T-helper 17 cell (primary cell): ENCODE measurements around the gene AGAP1. TPM values are rescaled to one million over a fixed set of nuclear protein-coding genes. Genes with fewer than 3 reads are reported as not detected.

Experiments
- ATAC-seq: fragments of 150-1000 bp; cut with Tn5 transposase; 2 replicates; pipeline ENCODE4 v1.10.0; 2021; ENCODE audit warnings: mild to moderate bottlenecking, moderate library complexity
- DNase-seq, 3 donors: peaks; one replicate each; pipeline versions ENCODE4 v3.0.0 to v3.0.0-alpha.2; 2020 to 2021
- H3K9me3 ChIP-seq: one replicate; pipeline ENCODE4 v1.7.0; 2013; ENCODE audit warnings: low read length, mild to moderate bottlenecking; ENCODE audit not compliant: control insufficient read depth, poor library complexity, severe bottlenecking
- H3K27ac Mint-ChIP-seq: one replicate; pipeline ENCODE4 v1.8.0; 2022; ENCODE audit warnings: mild to moderate bottlenecking, moderate library complexity, mixed read lengths
- H3K27me3 Mint-ChIP-seq: one replicate; pipeline ENCODE4 v1.8.0; 2022; ENCODE audit warnings: mixed read lengths
- H3K36me3 Mint-ChIP-seq: one replicate; pipeline ENCODE4 v1.8.0; 2022; ENCODE audit warnings: low read depth, mixed read lengths
- H3K4me1 Mint-ChIP-seq: one replicate; pipeline ENCODE4 v1.8.0; 2022; ENCODE audit warnings: mild to moderate bottlenecking, mixed read lengths
- H3K4me3 Mint-ChIP-seq: one replicate; pipeline ENCODE4 v1.8.0; 2022; ENCODE audit warnings: mild to moderate bottlenecking, moderate library complexity, mixed read lengths
- total RNA-seq, 4 donors: library from RNA in 2 of 4; stranded (reverse) in 2 of 4; gene quantifications; one replicate each; pipeline ENCODE4 v1.2.3 and lab custom pipeline; 2022 to 2026

AGAP1 gene
- total RNA-seq, 2 donors from 2014 or later, result 7.6 to 16.8 TPM

GRCh38 chr2:235688511-235689426 is 194.9 kb downstream of the AGAP1 start:
- no peak overlapping the region for H3K4me3 Mint-ChIP-seq
- H3K27me3 Mint-ChIP-seq, result peaks cover 10% of the 10 kb centered on the region
- no peak for ATAC-seq

DNA sequence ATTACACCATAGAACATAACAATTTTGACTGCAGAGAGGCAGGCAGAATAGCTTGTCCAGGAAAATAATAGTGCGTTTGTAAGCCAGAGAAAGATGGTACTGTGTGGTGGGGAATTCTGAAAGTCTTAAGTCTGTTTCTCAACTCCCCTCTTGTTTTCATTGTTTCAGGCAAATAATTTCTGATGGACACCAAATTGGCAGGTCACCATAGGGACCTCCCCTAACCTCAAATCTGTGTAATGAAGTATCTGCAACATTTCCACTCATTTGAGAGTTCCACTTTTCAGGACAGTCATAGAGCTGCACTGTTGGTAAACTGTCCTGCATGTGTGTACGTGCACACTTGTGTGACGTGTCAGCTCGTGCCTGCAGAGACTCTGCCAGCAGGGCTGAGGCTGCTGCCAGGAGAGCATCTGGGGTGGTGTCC is 195.6 kb downstream of the AGAP1 start:
- DNase-seq (no peak), ATAC-seq (no peak)
- H3K27ac Mint-ChIP-seq, result no peak overlapping the region
- H3K4me3 Mint-ChIP-seq, result no peak overlapping the region
- H3K36me3 Mint-ChIP-seq, result no peaks in the 10 kb centered on the region
- peaks cover 21% of the 10 kb centered on the region for H3K4me1 Mint-ChIP-seq
- no peaks in the 10 kb centered on the region for H3K9me3 ChIP-seq
- peaks cover 10% of the 10 kb centered on the region for H3K27me3 Mint-ChIP-seq

More at GRCh38 chr2:235688511-235689426, 194.9 kb downstream of the AGAP1 start:
- Mint-ChIP-seq H3K36me3 (no peaks in the 10 kb centered on the region), H3K4me1 (peaks cover 21% of the 10 kb centered on the region), H3K27ac (no peak overlapping the region)
- no peaks in the 10 kb centered on the region for H3K9me3 ChIP-seq
- no peak for DNase-seq

DNA sequence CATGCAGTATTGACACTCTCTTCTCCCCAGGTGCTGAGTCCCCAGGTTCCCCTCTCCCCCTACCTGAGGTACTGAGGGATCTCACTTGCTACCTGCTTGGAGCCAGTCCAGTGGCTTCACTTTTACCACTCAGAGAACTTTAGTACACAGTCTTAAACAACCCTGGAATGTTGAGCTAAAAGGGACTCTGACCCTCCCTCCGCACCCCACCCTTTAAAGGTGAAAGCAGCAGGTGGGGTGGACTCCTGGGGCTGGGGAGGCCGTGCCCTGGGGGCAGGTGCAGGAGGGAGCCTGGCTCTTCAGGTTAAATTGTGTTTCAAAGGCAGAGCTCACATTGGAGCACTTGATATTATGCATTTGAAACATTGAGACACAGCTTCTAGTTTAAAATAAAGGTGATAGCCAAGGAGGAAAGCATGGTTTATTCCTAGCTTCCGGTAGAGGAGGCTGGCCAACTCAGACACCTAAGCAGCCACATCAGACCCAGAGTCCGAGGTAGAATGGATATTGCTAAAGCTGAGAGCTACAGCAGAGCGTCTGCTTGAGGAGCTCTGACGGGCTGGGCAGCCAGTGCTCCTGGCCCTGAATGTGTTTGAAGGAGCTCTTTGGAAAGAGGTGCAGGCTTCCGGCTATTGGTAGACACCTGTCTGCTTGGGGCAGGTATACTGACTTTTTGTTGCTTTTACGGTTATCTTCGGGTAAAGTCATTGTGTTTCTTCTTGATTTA is 196.4 kb downstream of the AGAP1 start:
- peaks cover 16% of the 10 kb centered on the region for H3K4me1 Mint-ChIP-seq
- H3K9me3 ChIP-seq, result no peaks in the 10 kb centered on the region
- peaks cover 10% of the 10 kb centered on the region for H3K27me3 Mint-ChIP-seq
- no peak overlapping the region for H3K4me3 Mint-ChIP-seq
- DNase-seq, result no peak
- H3K36me3 Mint-ChIP-seq, result no peaks in the 10 kb centered on the region
- no peak for ATAC-seq
- H3K27ac Mint-ChIP-seq, result no peak overlapping the region

GRCh38 chr2:235690809-235691450 is 197.1 kb downstream of the AGAP1 start:
- Mint-ChIP-seq H3K4me1 (peaks cover 11% of the 10 kb centered on the region), H3K4me3 (no peak overlapping the region), H3K27me3 (peaks cover 10% of the 10 kb centered on the region), H3K27ac (no peak overlapping the region), H3K36me3 (no peaks in the 10 kb centered on the region)
- H3K9me3 ChIP-seq, result no peaks in the 10 kb centered on the region
- no peak for ATAC-seq
- DNase-seq, result no peak

- Mint-ChIP-seq H3K27me3 (peaks cover 10% of the 10 kb centered on the region), H3K4me1 (peaks cover 11% of the 10 kb centered on the region), H3K36me3 (no peaks in the 10 kb centered on the region), H3K27ac (no peak overlapping the region), H3K4me3 (no peak overlapping the region)
- no peak for ATAC-seq
- DNase-seq, result no peak
- H3K9me3 ChIP-seq, result no peaks in the 10 kb centered on the region
These were observed 198.2 kb downstream of the AGAP1 start for GRCh38 chr2:235692076-235692475.

- Mint-ChIP-seq H3K36me3 (no peaks in the 10 kb centered on the region), H3K27ac (no peak overlapping the region), H3K4me1 (peaks cover 7% of the 10 kb centered on the region), H3K27me3 (peaks cover 10% of the 10 kb centered on the region), H3K4me3 (no peak overlapping the region)
- ATAC-seq (no peak), DNase-seq (no peak)
- no peaks in the 10 kb centered on the region for H3K9me3 ChIP-seq
These were observed 198.9 kb downstream of the AGAP1 start for GRCh38 chr2:235692671-235693171.

DNA sequence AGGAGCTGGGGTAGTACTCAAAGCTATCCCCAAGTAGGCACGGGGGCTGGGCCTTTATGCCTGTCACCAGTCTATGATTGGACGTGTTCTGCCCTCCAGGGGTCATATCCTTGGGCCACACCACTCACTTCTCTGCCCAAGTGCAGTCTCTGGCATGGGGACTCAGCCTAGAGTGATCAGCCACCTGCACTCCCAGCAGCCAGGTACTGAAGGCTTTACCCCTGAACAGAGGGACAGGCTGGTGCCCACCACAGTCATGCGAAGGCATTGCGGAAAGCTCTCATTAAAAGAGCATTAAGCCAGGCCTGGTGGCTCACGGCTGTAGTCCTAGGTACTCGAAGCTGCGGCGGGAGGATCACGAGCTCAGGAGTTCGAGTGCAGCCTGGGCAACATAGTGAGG is 199.4 kb downstream of the AGAP1 start:
- DNase-seq (no peak), ATAC-seq (no peak)
- Mint-ChIP-seq H3K4me3 (no peak overlapping the region), H3K4me1 (peaks cover 7% of the 10 kb centered on the region), H3K27ac (no peak overlapping the region), H3K27me3 (peaks cover 10% of the 10 kb centered on the region), H3K36me3 (no peaks in the 10 kb centered on the region)
- no peaks in the 10 kb centered on the region for H3K9me3 ChIP-seq

- Mint-ChIP-seq H3K4me3 (no peak overlapping the region), H3K4me1 (peaks cover 6% of the 10 kb centered on the region), H3K36me3 (no peaks in the 10 kb centered on the region), H3K27me3 (peaks cover 5% of the 10 kb centered on the region), H3K27ac (no peak overlapping the region)
- ATAC-seq, result no peak
- DNase-seq, result no peak
- H3K9me3 ChIP-seq, result no peaks in the 10 kb centered on the region
These were observed 201.1 kb downstream of the AGAP1 start for GRCh38 chr2:235694721-235695601.

DNA sequence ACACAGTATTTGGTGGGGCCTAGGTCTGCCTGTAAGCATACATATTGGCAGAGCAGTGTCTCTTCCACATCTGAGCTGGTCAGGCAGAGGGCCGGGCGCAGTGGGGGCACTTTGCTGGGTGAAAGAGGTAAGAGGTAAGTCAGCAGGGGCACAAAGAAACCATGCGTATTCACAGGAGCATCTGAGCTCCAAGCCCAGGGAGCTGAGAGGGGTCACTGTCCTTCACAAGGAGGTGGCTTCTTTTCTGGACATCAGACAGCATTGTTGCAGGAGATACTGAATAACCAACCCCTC is 201.7 kb downstream of the AGAP1 start:
- Mint-ChIP-seq H3K4me1 (peaks cover 6% of the 10 kb centered on the region), H3K27me3 (peaks cover 5% of the 10 kb centered on the region), H3K27ac (no peak overlapping the region), H3K36me3 (no peaks in the 10 kb centered on the region), H3K4me3 (no peak overlapping the region)
- no peak for ATAC-seq
- no peak for DNase-seq
- H3K9me3 ChIP-seq, result no peaks in the 10 kb centered on the region

DNA sequence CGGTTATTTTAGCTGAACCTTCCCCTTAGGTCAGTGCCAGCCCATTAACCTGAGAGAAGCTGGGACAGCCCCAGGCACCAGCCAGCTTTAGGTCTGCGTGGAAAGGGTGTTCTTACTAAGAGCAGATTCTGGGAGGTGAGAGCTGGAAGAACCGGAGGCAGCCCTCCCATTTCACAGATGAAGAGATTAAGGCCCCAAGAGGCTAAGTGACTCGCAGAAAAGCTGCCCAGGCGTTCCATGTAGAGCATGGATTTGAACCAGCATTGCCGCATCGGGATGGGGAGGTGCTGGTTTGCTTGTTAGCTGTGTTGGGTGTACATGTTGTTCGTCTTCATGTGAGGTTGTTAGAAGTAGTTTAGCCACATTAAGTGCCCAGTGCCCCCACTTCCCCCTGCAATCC is 203.2 kb downstream of the AGAP1 start:
- Mint-ChIP-seq H3K27ac (no peak overlapping the region), H3K4me3 (no peak overlapping the region), H3K4me1 (peaks cover 9% of the 10 kb centered on the region), H3K36me3 (no peaks in the 10 kb centered on the region), H3K27me3 (peaks cover 8% of the 10 kb centered on the region)
- no peaks in the 10 kb centered on the region for H3K9me3 ChIP-seq
- no peak for DNase-seq
- ATAC-seq, result no peak

GRCh38 chr2:235698028-235698427 is 204.2 kb downstream of the AGAP1 start:
- Mint-ChIP-seq H3K4me3 (no peak overlapping the region), H3K27ac (no peak overlapping the region), H3K27me3 (peaks cover 8% of the 10 kb centered on the region), H3K36me3 (no peaks in the 10 kb centered on the region), H3K4me1 (peaks cover 11% of the 10 kb centered on the region)
- no peak for ATAC-seq
- H3K9me3 ChIP-seq, result no peaks in the 10 kb centered on the region
- DNase-seq, result no peak

DNA sequence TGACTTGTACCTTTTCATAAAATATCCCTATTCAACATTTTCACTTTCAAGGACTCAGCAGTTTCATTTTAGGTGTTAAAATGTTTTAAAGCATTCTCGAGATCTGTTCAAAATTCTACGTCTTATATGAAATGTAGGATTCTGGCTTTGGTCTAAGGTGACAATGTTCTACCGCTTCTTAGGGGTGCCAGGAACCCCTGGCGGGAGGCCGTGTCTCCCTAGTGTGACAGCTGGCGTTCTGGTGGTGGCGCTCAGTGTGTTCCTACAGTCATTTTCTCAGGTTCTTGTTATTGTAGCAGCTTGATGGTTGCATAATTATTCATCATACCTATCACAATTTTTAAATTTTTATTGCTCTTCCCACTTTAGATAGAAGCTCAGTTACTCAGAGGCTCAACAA is 204.6 kb downstream of the AGAP1 start:
- Mint-ChIP-seq H3K36me3 (no peaks in the 10 kb centered on the region), H3K27me3 (peaks cover 8% of the 10 kb centered on the region), H3K4me3 (no peak overlapping the region), H3K27ac (peak overlapping the region; percentile 29), H3K4me1 (peaks cover 8% of the 10 kb centered on the region)
- H3K9me3 ChIP-seq, result no peaks in the 10 kb centered on the region
- DNase-seq, result no peak
- ATAC-seq, result no peak
